AG04450 (cell line): Measurements from ENCODE around the gene PHEX. TPM values are rescaled to one million over a fixed set of nuclear protein-coding genes. Genes with fewer than 3 reads are reported as not detected.

ENCODE experiments used
- CTCF ChIA-PET: fragments of 300-600, 350-600 bp; formaldehyde crosslinking; extraction: SDS; loops from one replicate; lab custom pipeline; 2022; ENCODE audit warnings: antibody characterized with exemption, inconsistent platforms; lab: Charles Lee
- POLR2A ChIA-PET: fragments of 350-600 bp; formaldehyde crosslinking; extraction: SDS; loops from one replicate; lab custom pipeline; 2021; ENCODE audit warnings: antibody characterized with exemption, inconsistent platforms; lab: Yijun Ruan, JAX
- DNase-seq: peaks from one replicate; pipeline ENCODE4 v3.0.0-alpha.2; 2011; ENCODE audit warnings: low read depth, low spot score
- H3K27ac ChIP-seq: one replicate; pipeline ENCODE4 v1.5.1; 2012; ENCODE audit warnings: low read depth, low read length, control low read depth
- H3K27me3 ChIP-seq: one replicate; pipeline ENCODE4 v1.6.0; 2012; ENCODE audit warnings: low read length; ENCODE audit not compliant: control insufficient read depth, insufficient read depth
- H3K4me3 ChIP-seq: 2 replicates; pipeline ENCODE4 v1.5.1; 2011; ENCODE audit warnings: mild to moderate bottlenecking, low read depth, low read length, control low read depth
- H3K9me3 ChIP-seq: 2 replicates; pipeline ENCODE4 v1.5.1; 2012; ENCODE audit warnings: low read length; ENCODE audit not compliant: control insufficient read depth, insufficient read depth
- polyA plus RNA-seq: library from polyadenylated mRNA; depleted of rRNA; stranded (reverse); fragments of >200 nt; gene quantifications from 2 replicates; pipeline ENCODE4 v1.2.3, GENCODE V29; 2011
- TF ChIP-seq, protein P1 (sequence below): IDR thresholded peaks from 2 replicates; pipeline ENCODE4 v1.5.1; 2011; ENCODE audit warnings: low read depth, low read length, control low read depth, inconsistent platforms

The PHEX gene
- polyA plus RNA-seq, 1 experiment, result 0.40 TPM

DNA sequence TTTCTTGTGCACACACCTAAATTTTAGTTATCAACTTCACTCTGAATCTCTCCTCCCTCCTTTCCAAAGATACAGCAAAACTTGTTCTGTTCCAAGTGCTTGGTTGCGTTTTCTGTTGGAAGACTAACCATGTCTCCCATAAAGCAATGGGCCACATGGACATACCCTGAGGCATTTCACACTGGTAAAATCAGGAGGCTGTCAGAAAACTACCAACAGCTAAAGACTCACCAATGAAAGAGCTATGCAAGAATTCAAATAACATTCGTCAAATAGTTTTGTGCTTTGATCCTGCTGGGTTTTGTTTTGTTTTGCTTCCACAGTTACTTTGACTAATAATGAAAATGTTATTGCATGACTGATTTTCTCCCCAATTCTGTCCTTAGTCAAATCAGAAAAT, 46.0 kb downstream of the PHEX start:
- no peaks in the 10 kb centered on the region for H3K9me3 ChIP-seq
- H3K27me3 ChIP-seq, result no peaks in the 10 kb centered on the region
- H3K4me3 ChIP-seq, result no peak overlapping the region
- CTCF ChIA-PET, result no interaction called here
- TF ChIP-seq, protein P1, sequence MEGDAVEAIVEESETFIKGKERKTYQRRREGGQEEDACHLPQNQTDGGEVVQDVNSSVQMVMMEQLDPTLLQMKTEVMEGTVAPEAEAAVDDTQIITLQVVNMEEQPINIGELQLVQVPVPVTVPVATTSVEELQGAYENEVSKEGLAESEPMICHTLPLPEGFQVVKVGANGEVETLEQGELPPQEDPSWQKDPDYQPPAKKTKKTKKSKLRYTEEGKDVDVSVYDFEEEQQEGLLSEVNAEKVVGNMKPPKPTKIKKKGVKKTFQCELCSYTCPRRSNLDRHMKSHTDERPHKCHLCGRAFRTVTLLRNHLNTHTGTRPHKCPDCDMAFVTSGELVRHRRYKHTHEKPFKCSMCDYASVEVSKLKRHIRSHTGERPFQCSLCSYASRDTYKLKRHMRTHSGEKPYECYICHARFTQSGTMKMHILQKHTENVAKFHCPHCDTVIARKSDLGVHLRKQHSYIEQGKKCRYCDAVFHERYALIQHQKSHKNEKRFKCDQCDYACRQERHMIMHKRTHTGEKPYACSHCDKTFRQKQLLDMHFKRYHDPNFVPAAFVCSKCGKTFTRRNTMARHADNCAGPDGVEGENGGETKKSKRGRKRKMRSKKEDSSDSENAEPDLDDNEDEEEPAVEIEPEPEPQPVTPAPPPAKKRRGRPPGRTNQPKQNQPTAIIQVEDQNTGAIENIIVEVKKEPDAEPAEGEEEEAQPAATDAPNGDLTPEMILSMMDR, result no peak
- POLR2A ChIA-PET, result no interaction called here
- no peak for DNase-seq
- H3K27ac ChIP-seq, result no peak overlapping the region

- POLR2A ChIA-PET, result no interaction called here
- DNase-seq, result peak; percentile 20
These were observed 49.5 kb downstream of the PHEX start for GRCh38 chrX:22081475-22082092.

DNA sequence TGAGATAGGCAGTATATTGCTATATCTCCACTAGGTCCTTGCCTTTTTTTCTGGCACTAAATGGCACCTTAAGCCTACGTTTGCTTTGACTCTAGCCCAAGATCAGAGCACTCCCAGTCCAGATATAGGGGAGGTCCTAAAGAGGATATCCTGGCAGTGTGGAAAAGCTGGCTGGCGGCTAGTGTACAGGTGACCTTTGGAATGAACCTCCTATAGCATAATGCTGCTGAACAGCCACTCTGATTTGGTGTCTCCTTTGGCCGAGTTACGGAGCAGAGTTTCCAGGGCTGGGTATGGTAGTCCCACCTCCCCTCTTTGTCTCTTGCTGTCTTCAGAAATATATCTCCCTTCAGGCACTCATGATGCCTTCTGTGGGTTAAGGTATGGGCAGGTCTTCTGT, 53.9 kb downstream of the PHEX start:
- CTCF ChIA-PET, result no interaction called here

More at GRCh38 chrX:22081475-22082092, 49.5 kb downstream of the PHEX start:
- Histone ChIP-seq H3K4me3 (no peak overlapping the region), H3K27ac (no peak overlapping the region), H3K27me3 (no peaks in the 10 kb centered on the region), H3K9me3 (no peaks in the 10 kb centered on the region)
- TF ChIP-seq, protein P1, result peak; percentile 71
- CTCF ChIA-PET, result interaction anchor here (0.5 to 2.4 kb wide), 6 partner anchors 13 to 1232 kb away, joined by 3 to 24 read pairs (median 4); no protein-coding TSS in a partner anchor

GRCh38 chrX:22087011-22087557, 55.0 kb downstream of the PHEX start:
- H3K27ac ChIP-seq, result no peak overlapping the region
- no peaks in the 10 kb centered on the region for H3K27me3 ChIP-seq
- ChIA-PET CTCF (interaction anchor here (0.6 kb wide), 1 partner anchor 689 kb away, joined by 3 read pairs; no protein-coding TSS in a partner anchor), POLR2A (no interaction called here)
- no peak overlapping the region for H3K4me3 ChIP-seq
- TF ChIP-seq, protein P1, result no peak
- no peaks in the 10 kb centered on the region for H3K9me3 ChIP-seq
- DNase-seq, result no peak

More for the DNA sequence above, 53.9 kb downstream of the PHEX start:
- Histone ChIP-seq H3K9me3 (no peaks in the 10 kb centered on the region), H3K27ac (peak overlapping the region; percentile 21), H3K4me3 (no peak overlapping the region), H3K27me3 (no peaks in the 10 kb centered on the region)
- TF ChIP-seq, protein P1, result no peak
- POLR2A ChIA-PET, result no interaction called here
- DNase-seq, result no peak

DNA sequence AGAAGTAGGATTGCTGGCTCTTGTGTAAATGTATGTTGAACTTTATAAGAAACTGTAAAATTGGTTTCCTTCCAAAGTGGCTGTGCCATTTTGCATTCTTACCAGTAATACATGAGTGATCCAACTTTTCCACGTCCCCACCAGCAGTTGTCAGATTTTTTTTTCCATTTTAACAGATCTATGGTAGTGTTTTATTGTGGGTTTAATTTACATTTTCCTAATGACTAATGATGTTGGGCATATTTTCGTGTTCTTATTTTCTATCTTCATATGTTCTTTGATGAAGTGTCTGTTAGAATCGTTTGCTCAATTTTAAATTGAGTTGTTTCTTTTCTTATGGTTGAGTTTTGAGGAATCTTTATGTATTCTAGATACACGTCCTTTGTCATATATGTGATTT, 56.2 kb downstream of the PHEX start:
- H3K27ac ChIP-seq, result no peak overlapping the region
- H3K27me3 ChIP-seq, result no peaks in the 10 kb centered on the region
- CTCF ChIA-PET, result no interaction called here
- no peak overlapping the region for H3K4me3 ChIP-seq
- TF ChIP-seq, protein P1, result no peak
- no peak for DNase-seq
- no peaks in the 10 kb centered on the region for H3K9me3 ChIP-seq
- POLR2A ChIA-PET, result no interaction called here
